ENCODE results near the gene PIH1D2.
A peak's percentile ranks its signal among the peaks of the same experiment; 100 is the strongest.

PIH1D2 gene

GRCh38 chr11:112057170-112057569 is 16.6 kb downstream of the PIH1D2 start:
- no peak overlapping the region for H3K4me3 ChIP-seq (ENCODE audit: insufficient read depth, low read length, poor library complexity, severe bottlenecking)
- H2AFZ ChIP-seq (ENCODE audit: low read depth, low read length, severe bottlenecking), result no peak overlapping the region
- H3K36me3 ChIP-seq (ENCODE audit: low read length), result peaks cover 11% of the 10 kb centered on the region; the same call in 1 of the 2 replicates
- H3K9ac ChIP-seq (ENCODE audit: low read length), result no peak overlapping the region
- H3K27ac ChIP-seq (ENCODE audit: low read depth, low read length), result no peak overlapping the region
- H3K9me3 ChIP-seq (ENCODE audit: insufficient read depth, low read length), result no peaks in the 10 kb centered on the region
- H3K4me2 ChIP-seq (ENCODE audit: low read depth, low read length, poor library complexity, severe bottlenecking), result no peak overlapping the region
- no peaks in the 10 kb centered on the region for H3K27me3 ChIP-seq (ENCODE audit: low read length)
- H3K9me2 ChIP-seq (replicated peaks; ENCODE audit: insufficient read depth, low read length), result no peaks in the 10 kb centered on the region
- no peaks in the 10 kb centered on the region for H3K79me2 ChIP-seq (ENCODE audit: insufficient read depth, low read length)
- no peaks in the 10 kb centered on the region for H4K20me1 ChIP-seq (ENCODE audit: low read depth, low read length)
- no peaks in the 10 kb centered on the region for H3F3A ChIP-seq (ENCODE audit: insufficient read depth)
- TF ChIP-seq EZH2phosphoT487 (conservative IDR thresholded peaks at IDR 0.05; ENCODE audit: low read length) (no peak), CTCF (IDR thresholded peaks at IDR 0.05; ENCODE audit: insufficient read depth, low read length, poor library complexity, severe bottlenecking) (no peak)

- Histone ChIP-seq H2AFZ (ENCODE audit: low read depth, low read length, severe bottlenecking) (no peak overlapping the region), H3K27me3 (ENCODE audit: low read length) (no peaks in the 10 kb centered on the region), H3K36me3 (ENCODE audit: low read length) (peaks cover 30% of the 10 kb centered on the region), H3K9ac (ENCODE audit: low read length) (no peak overlapping the region), H3K27ac (ENCODE audit: low read depth, low read length) (no peak overlapping the region), H3K79me2 (ENCODE audit: insufficient read depth, low read length) (no peaks in the 10 kb centered on the region), H3F3A (ENCODE audit: insufficient read depth) (no peaks in the 10 kb centered on the region; the same call in 1 of the 2 replicates), H3K9me3 (ENCODE audit: insufficient read depth, low read length) (no peaks in the 10 kb centered on the region), H3K4me3 (ENCODE audit: insufficient read depth, low read length, poor library complexity, severe bottlenecking) (no peak overlapping the region), H3K4me2 (ENCODE audit: low read depth, low read length, poor library complexity, severe bottlenecking) (no peak overlapping the region), H4K20me1 (ENCODE audit: low read depth, low read length) (no peaks in the 10 kb centered on the region; the same call in 1 of the 2 replicates), H3K9me2 (replicated peaks; ENCODE audit: insufficient read depth, low read length) (no peaks in the 10 kb centered on the region)
- no peak for TF ChIP-seq CTCF (IDR thresholded peaks at IDR 0.05; ENCODE audit: insufficient read depth, low read length, poor library complexity, severe bottlenecking)
- TF ChIP-seq EZH2phosphoT487 (conservative IDR thresholded peaks at IDR 0.05; ENCODE audit: low read length), result no peak
These were observed 22.0 kb downstream of the PIH1D2 start for GRCh38 chr11:112051768-112052167.

- H3K4me3 ChIP-seq (ENCODE audit: insufficient read depth, low read length, poor library complexity, severe bottlenecking), result no peak overlapping the region
- H3K9ac ChIP-seq (ENCODE audit: low read length), result no peak overlapping the region
- peak overlapping the region; percentile 3 for H3K4me2 ChIP-seq (ENCODE audit: low read depth, low read length, poor library complexity, severe bottlenecking)
- no peaks in the 10 kb centered on the region; the same call in 1 of the 2 replicates for H4K20me1 ChIP-seq (ENCODE audit: low read depth, low read length)
- H3K27me3 ChIP-seq (ENCODE audit: low read length), result no peaks in the 10 kb centered on the region
- H3K9me2 ChIP-seq (replicated peaks; ENCODE audit: insufficient read depth, low read length), result no peaks in the 10 kb centered on the region
- H3K9me3 ChIP-seq (ENCODE audit: insufficient read depth, low read length), result no peaks in the 10 kb centered on the region
- TF ChIP-seq CTCF (IDR thresholded peaks at IDR 0.05; ENCODE audit: insufficient read depth, low read length, poor library complexity, severe bottlenecking) (no peak), EZH2phosphoT487 (conservative IDR thresholded peaks at IDR 0.05; ENCODE audit: low read length) (no peak)
- H3K79me2 ChIP-seq (ENCODE audit: insufficient read depth, low read length), result no peaks in the 10 kb centered on the region
- peaks cover 36% of the 10 kb centered on the region for H3K36me3 ChIP-seq (ENCODE audit: low read length)
- H2AFZ ChIP-seq (ENCODE audit: low read depth, low read length, severe bottlenecking), result no peak overlapping the region
- no peaks in the 10 kb centered on the region; the same call in 1 of the 2 replicates for H3F3A ChIP-seq (ENCODE audit: insufficient read depth)
- H3K27ac ChIP-seq (ENCODE audit: low read depth, low read length), result peak overlapping the region; percentile 50; the same call in 1 of the 2 replicates
These were observed 23.1 kb downstream of the PIH1D2 start for GRCh38 chr11:112050721-112051120.
